ENCODE results near the gene PCDH9. TPM values are rescaled to one million over a fixed set of nuclear protein-coding genes. Genes with fewer than 3 reads are reported as not detected.
"Not testable (repeated sequence)": the region's sequence is repeated elsewhere in the genome, so short reads cannot be mapped to it uniquely, and the experiment has no call there.

The PCDH9 gene
- total RNA-seq, 6 experiments from 2014 or later = 1.6 to 3.9 (median 3.1) TPM

- ATAC-seq (no peak), DNase-seq (no peak)
- no peaks in the 10 kb centered on the region for H3K27me3 ChIP-seq
- no peak for TF ChIP-seq CTCF (IDR thresholded peaks at IDR 0.05)
- no peak for TF ChIP-seq POLR2A (IDR thresholded peaks at IDR 0.05)
- no peak overlapping the region for H3K27ac ChIP-seq
- H3K4me3 ChIP-seq = no peak overlapping the region
- peaks cover 0 to 4% (median 0%) of the 10 kb centered on the region in 4 donors for H3K9me3 ChIP-seq
- no peaks in the 10 kb centered on the region for H3K4me1 ChIP-seq
- 50% methylated on average over 1 of the region's 1 CpG for WGBS (ENCODE audit: insufficient coverage, low coverage, low lambda C conversion rate, missing lambda C conversion rate)
- no peaks in the 10 kb centered on the region for H3K36me3 ChIP-seq
- intact Hi-C loops (cut with DNase I) = no loop called here
These were observed 929.1 kb downstream of the PCDH9 start for GRCh38 chr13:66301006-66301405.

- Histone ChIP-seq H3K27me3 (no peaks in the 10 kb centered on the region), H3K4me3 (no peak overlapping the region), H3K4me1 (no peaks in the 10 kb centered on the region), H3K27ac (no peak overlapping the region), H3K36me3 (no peaks in the 10 kb centered on the region), H3K9me3 (peaks cover 0 to 4% (median 0%) of the 10 kb centered on the region in 4 donors)
- WGBS (ENCODE audit: insufficient coverage, low coverage, low lambda C conversion rate, missing lambda C conversion rate) = 19% methylated on average over 1 of the region's 1 CpG
- intact Hi-C loops (cut with DNase I) = no loop called here
- TF ChIP-seq POLR2A (IDR thresholded peaks at IDR 0.05) = no peak
- no peak for ATAC-seq
- no peak for DNase-seq
These were observed 933.3 kb downstream of the PCDH9 start for GRCh38 chr13:66296875-66297274.

GRCh38 chr13:66296328-66296727, 933.8 kb downstream of the PCDH9 start:
- Histone ChIP-seq H3K4me1 (no peaks in the 10 kb centered on the region), H3K27ac (no peak overlapping the region), H3K4me3 (no peak overlapping the region), H3K9me3 (peaks cover 0 to 4% (median 0%) of the 10 kb centered on the region in 4 donors), H3K36me3 (no peaks in the 10 kb centered on the region), H3K27me3 (no peaks in the 10 kb centered on the region)
- intact Hi-C loops (cut with DNase I) = no loop called here
- ATAC-seq = no peak
- TF ChIP-seq CTCF (IDR thresholded peaks at IDR 0.05) = no peak
- no peak for TF ChIP-seq POLR2A (IDR thresholded peaks at IDR 0.05)
- DNase-seq = no peak

- H3K4me3 ChIP-seq; H3K36me3 ChIP-seq; ATAC-seq; H3K27me3 ChIP-seq; intact Hi-C loops (cut with DNase I); H3K4me1 ChIP-seq; H3K9me3 ChIP-seq; H3K27ac ChIP-seq; DNase-seq: not testable (repeated sequence)
- 77% methylated on average over 5 of the region's 5 CpGs for WGBS (ENCODE audit: insufficient coverage, low coverage, low lambda C conversion rate, missing lambda C conversion rate)
These were observed 943.3 kb downstream of the PCDH9 start for GRCh38 chr13:66286806-66287205.

GRCh38 chr13:66275416-66275815, 954.7 kb downstream of the PCDH9 start:
- ATAC-seq = no peak

More at GRCh38 chr13:66275416-66275815, 954.7 kb downstream of the PCDH9 start:
- intact Hi-C loops (cut with DNase I) = no loop called here
- TF ChIP-seq POLR2A (IDR thresholded peaks at IDR 0.05) (no peak), CTCF (IDR thresholded peaks at IDR 0.05) (no peak)
- no peak overlapping the region for H3K4me3 ChIP-seq
- H3K9me3 ChIP-seq = no peaks in the 10 kb centered on the region
- H3K4me1 ChIP-seq = no peaks in the 10 kb centered on the region
- DNase-seq = no peak
- H3K36me3 ChIP-seq = no peaks in the 10 kb centered on the region
- H3K27me3 ChIP-seq = no peaks in the 10 kb centered on the region
- WGBS (ENCODE audit: insufficient coverage, low coverage, low lambda C conversion rate, missing lambda C conversion rate) = 67% methylated on average over 1 of the region's 1 CpG
- H3K27ac ChIP-seq = no peak overlapping the region

Data from right lobe of liver (tissue), 6 donors.